NCI-H1436 (cell line): Measurements from ENCODE around the gene CMIP.

Experiments
- DNase-seq: peaks from one replicate; lab custom pipeline; 2025; lab: John Stamatoyannopoulos, UW

Gene CMIP

DNA sequence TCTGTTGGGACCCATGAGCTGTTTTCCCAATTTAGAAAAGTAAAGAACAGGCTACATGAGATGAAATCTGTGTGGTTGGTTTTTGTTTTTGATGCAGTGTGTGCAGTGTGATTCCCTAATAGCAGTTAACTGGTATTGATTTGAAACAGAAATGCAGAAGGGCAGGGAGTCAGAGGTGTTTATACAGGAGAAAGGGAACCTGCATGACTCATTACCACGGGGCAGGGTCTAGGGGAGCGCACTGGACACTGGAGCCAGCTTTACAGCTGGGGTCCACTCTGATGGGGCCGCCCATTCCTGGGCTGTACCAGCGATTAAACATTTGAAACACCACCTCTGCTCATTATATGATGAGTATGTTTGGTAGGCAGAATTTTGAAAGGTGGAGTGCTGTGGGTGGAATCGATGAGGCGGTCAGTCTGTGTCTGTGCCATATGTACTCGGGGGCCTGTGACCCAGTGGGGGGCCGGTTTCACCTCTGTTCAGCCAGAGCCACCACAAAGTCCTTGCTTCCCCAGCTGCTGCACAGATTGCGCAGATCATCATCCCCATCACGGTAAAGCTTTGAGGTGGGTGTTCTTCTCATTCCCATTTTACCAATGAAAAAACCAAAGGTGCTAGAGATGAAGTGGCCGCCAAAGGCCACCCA, 142.5 kb downstream of the CMIP start:
- DNase-seq = no peak

DNA sequence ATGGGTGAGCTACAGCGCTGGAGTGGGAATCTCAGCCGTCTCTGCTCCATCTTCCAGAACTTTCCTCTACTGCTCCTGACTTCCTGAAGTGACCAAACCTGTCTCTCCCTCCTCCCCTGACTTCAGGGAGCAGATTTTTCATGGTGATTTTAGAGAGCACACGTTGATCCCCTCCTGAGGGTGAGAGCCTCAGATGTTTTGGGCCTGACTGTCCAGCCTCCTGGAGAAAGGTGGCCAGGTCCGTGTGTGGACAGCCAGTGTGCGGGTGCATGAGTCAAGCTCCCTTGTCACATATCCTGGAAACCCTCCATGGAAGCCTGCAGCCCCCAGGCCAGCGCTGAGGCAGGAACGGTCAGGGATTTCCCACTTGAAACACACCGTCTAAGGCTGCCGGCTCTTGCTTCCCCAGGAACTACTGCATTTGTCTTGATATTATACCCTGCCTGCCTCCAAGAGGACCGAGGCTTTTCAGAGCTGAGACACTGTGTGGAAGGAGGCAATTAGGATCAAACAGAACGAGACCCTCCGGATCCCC, 143.1 kb downstream of the CMIP start:
- no peak for DNase-seq

DNA sequence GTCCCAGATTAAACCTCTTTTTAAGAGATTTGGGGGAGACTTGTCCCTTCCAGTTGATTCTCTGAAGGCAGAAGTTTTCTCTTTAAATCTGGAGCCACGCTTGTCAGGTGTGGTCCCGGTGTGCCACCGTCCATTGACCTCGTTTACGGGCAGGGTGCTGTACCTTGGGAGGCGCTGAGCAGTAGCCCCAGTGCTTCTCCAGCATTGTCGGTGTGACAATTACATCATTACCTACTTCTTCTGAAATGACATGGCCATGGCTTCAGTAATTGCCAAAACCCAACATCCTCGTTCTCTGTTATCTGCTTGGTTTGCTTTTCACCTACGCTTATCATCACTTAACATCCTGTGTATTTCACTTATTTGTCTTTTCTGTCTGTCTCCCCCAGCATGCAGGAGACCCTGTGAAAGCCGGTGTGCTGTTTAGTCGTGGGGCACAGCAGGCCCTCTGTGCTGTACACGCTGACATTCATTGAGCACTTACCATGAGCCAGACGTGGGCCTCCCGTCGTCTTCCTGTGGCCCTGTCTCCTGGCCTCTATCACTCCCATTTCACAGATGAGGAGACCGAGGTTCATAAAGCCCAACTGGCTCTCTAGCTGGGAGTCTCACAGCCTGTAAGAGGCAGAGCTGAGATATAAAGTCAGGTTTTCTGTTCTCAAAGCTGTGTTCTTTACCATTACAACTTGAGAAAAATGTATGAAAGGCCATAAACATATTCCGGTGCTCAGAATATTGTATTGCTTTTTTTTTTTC, 143.9 kb downstream of the CMIP start:
- no peak for DNase-seq

DNA sequence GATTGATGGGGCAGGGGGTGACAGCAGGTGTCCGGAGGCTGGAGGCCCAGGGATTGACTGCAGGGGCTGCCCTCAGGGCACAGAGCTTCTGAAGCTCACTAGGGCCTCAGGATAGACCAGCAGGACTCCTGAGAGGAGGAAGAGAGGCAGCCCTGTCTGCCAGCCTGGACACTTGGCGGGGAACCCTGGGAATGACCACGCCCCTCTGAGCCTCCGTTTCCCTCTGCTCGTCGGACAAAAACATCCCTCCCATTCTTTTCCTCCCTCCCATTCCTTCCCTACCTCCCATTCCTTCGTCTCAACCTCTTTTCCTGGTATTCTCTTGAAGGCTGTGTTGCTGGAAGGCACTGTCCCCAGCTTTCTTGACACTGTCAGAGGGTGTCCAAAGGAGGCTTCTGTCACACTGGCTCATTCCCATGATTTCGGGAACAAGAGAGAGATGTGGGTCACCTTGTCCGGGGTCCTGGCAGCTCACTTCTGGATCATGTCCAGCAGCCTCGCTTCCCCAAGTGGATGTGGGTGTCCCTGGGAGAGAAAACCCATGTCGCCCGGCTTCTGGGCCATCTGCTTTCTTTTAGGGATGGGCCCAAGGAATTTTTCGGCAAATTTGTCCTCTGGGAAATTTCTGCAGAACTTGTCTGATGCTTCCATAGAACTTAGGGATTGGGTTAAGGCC, 145.5 kb downstream of the CMIP start:
- DNase-seq = no peak

DNA sequence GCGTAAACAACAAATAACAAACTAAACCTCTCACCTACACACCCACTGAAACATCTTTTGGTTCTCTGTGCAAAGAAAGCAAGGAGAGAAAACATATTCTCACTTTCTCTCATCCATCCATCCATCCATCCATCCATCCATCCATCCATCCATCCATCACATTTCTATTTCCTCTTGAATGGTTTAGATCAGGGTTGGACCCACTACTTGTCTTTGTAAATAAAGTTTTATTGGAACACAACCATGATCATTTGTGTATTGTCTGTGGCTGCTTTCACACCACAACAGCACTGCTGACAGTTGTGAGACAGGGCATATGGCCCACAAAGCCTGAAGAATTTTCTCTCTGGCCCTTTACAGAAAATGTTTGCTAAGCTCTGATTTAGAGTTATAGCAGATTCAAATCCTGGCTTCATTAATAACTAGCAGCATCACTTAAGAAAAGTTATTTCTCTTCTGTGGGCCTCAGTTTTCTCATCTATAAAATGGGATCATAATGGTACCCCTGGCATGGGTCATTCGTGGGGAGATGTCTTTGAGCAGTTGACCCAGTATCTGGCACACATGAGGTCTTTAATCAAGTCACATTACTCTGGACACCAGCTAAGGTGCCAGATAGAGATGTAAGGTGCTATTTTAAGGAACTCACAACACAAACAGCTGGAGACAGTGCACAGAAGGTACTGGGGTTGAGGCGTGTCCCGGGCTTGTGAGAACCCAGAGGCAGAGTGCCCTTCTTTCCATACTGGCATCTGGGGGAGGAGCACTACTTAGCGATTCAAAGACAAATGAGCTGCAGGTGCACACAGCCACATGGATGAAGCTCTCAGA, 146.3 kb downstream of the CMIP start:
- DNase-seq = no peak

DNA sequence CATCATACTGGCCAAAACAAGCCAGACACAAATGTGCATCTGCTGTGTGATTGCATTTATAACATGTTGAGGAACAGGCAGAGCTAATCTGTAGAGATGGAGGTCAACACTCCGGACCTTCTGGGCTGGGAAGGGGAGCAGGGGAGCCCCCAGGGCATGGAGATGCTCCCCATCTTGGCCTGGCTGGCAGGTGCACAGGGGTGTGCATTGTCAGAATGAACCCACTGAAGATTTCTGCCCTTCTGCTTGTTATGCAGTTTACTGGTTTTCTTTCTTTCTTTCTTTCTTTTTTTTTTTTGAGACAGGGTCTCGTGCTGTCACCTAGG, 146.9 kb downstream of the CMIP start:
- DNase-seq = no peak

DNA sequence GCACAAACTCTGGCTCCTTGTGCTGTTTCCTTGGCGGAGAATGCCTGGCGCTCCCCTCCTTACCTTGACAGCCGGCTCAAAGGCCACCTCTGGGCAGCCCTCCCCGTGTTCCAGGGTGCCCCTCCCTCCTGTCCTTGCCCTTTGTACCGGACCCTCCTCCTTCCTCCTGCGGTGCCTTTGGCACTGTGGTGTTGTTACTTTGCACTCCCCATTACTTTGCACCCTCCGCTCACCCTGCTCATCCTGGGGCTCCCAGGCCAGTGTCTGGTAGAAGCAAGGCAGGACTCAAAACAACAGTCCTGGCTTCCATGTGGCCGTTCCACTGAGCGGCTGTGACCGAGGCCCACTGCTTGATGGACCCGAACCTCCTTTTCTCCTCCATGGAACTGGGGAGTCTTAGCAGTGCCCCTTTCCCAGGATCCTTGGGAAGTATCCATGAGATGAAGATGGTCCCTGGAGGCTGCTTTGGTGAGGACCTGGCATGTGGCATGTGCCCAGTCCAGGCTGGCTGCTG, 147.8 kb downstream of the CMIP start:
- no peak for DNase-seq

DNA sequence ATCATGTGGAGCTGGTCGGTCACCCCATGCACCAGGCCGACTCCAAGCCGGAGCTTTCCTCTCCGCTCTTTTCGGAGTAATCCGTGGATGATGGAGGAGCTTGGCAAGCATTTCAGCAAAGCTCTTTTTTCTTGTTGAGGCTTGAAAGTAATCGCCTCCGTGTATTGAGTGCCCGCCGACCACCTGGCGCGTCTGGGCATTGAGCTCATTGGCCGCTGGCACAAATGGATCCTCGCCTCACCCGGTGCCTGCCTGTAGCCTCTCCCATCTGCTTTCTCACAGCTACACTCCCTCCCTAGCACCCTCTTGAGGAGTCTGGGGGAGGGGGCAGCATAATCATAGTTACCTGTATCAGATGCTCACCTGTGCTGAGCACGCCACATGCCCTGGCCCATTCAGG, 148.9 kb downstream of the CMIP start:
- peak; percentile 15 for DNase-seq

DNA sequence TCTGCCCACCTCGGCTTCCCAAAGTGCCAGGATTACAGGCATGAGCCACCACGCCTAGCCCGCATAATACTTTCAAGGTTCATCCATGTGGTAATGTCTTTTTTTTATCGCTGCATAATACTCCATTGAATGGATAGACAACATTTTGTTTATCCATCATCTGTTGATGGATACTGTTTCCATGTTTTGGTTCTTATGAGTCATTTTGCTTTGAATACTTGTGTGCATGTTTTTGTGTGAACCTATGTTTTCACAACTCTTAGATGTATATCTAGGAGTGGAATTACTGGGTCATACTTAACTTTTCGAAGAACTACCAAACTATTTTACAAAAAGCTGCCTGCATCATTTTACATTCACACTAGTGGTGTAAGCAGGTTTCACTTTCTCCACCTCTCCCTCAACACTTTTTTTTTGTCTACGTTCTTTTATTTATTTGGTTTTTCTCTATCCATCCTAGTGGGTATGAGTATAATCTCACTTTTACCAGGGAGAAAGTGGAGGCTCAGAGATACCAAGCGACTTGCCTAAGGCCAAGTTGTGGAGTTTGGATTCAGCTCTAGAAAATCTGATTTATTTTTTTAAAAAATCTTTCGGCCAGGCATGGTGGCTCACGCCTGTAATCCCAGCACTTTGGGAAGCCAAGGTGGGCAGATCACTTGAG, 151.2 kb downstream of the CMIP start:
- DNase-seq = no peak

DNA sequence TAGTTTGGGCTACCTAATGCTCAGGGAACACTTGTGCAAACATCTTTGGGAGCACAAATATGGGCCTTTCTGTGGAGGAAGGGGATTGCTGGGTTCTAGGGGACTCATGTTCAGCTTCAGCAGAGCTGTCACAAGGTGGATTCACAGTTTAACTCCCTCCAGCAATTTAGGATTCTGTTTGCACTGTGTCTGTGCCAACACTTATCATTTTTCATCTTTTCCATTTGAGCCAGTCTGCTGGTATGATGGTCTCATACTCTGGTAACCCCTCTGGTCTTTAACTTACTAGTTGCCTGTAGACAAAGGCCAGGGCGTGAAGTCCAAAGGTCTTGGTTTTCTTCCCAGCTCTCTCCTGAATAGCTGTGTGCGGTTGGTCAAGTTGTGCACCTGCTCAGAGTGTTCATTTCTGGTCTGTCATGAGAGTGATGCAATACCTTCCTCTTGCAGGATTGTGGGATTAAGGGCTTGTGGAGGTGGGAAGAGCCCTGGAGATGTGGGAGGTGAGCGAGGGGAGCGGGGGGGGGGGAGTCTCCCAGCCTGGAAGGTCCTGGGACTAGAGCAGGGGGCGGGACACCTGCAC, 152.6 kb downstream of the CMIP start:
- no peak for DNase-seq

DNA sequence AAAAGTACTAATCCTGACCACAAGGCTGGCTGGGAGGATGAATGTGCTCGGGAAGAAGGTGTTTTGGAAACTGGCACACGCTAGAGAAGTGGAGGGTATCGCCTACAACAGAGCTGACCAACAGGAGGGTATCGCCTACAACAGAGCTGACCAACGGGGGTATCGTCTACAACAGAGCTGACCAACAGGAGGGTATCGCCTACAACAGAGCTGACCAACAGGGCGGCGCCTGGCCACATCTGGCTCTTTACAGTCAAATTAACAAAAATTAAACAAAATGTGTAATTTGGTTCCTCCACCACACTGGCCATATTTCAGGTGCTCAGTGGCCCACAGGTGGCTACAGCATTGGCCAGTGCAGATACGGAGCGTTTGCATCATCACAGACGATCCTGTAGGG, 153.5 kb downstream of the CMIP start:
- DNase-seq = no peak

DNA sequence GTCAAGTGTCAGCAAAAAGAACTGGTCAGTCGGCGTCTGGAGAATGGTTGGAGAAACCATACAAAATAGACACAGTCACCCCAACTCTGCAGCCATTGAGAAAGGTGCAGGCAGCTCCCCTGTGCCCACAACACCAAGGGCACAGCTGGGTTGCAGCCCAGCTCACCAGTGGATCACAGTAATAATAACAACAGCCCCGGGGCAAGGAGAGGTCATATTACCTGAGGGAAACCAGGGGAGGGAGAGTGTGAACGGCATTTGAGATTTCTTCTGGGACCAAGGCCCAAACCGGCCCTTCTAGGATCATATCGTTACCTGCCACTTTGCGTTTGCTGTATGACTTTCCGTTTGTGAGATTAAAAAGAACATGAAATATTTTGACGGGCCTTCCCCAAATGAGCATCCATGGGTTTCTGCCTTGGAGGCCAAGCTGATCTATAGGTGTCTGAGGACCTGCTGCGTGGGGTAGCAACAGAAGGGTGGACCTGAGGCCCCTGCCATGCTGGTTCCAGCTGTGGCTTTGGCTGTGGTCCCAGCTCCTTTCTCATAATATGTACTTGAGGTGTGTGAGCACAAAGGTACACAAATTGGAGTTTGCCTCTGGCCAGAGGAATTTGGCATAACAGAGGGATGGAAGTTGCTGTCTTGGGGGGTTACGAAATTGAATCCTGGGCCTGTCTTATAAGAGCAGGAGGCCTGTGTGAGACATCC, 154.6 kb downstream of the CMIP start:
- DNase-seq = no peak

DNA sequence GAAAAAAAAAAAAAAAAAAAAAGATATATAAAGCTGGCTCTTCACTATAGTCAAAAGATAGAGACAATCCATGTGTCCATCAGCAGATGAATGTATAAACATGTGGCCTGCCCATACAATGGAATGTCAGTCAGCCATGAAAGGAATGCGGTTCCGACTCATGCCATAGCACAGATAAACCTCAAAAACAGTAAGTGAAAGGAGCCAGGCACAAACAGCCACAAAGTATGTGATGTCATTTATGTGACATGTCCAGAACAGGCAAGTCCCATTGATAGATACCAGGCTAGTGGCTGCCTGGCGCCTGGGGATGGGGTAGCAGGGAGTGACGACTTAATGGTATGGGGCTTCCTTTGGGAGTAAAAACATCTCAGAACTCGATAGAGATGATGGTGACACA, 155.7 kb downstream of the CMIP start:
- no peak for DNase-seq

DNA sequence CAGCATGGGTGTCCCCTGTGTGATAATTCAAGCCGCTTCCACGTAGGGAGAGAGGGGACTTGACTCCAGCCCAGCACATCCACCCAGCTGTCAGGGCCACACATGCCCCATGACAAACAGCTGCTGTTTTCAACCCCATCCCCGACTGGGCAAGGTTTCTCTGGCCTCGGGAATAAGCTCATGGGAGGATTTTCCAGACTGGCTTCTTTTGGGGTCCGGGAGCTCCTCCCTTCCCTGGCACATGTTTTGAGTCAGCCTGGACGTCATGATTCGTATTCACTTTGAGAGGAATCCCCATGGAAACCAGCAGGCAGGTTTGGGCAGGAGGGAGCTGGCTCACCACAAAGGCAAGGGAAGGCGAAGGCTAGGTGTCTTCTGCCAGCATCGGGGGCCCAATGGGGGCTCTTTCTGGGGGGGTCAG, 156.4 kb downstream of the CMIP start:
- DNase-seq = no peak

DNA sequence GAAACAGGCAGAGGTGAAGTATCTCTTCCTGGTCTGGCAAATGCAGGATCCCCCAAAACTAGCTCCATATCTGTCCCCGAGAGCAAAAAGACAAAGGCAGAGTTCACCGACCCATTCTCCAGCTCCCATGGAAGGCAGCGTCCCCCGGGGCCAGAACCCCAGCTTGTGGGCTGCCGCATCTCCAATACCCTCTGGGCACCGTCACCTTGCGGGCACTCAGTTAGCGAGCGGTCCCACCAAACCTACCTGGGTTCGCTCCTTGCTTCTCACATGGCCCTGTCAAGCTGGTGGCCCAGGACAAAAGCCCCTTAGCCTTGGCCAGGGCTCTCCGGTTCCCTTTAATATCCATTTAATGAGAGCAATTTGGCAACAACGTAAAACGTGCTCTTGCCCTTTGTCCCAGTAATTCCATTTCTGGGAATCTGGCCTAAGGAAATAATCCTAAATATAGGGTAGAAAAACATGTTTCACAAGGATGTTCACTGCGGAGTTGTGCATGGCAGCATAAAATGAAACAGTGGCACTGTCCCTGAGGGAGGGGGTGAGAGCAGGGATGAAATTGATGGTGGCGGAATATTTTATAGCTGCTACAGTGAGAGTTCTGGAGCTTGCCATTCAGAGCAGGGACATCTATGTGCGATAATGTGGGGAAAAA, 157.1 kb downstream of the CMIP start:
- no peak for DNase-seq

DNA sequence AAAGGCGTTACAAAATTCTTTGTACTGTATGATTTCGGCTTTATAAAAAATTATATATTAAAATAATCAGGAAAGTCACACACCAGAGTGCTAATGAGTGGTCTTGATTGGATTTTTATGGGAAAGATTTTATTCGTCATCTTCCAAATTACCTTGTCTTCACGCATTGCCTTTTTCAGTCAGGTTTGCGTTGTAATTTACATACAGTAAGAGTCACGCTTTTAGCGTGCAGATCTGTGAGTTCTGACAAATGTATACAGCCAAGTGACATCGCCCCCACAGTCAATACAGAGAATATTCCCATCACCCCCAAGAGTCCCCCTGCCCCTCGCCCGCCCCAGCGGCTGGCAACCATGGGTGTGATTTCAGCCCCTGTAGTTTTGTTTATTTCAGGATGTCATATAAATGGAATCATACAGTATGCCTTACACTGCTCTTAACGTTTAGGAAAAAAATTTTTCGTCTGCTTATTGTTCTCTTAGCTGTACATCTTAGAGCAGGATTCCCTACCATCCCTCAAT, 157.7 kb downstream of the CMIP start:
- no peak for DNase-seq

DNA sequence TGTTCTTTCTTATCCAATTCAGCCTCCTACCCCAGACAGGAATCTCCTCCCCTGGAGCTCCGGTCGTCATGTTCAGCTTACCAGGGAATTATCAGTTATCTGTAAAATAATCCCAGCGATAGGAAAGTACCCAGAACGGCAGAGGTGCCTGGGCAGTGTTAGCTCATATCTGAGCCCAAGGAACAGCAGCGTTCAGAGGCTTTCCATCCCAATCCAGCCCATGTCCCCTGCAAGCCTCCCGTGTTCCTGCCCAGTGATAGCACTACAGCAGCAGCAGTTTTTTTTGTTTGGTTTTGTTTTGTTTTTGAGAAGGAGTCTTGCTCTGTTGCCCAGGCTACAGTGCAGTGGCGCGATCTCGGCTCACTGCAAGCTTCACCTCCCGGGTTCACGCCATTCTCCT, 158.2 kb downstream of the CMIP start:
- no peak for DNase-seq

DNA sequence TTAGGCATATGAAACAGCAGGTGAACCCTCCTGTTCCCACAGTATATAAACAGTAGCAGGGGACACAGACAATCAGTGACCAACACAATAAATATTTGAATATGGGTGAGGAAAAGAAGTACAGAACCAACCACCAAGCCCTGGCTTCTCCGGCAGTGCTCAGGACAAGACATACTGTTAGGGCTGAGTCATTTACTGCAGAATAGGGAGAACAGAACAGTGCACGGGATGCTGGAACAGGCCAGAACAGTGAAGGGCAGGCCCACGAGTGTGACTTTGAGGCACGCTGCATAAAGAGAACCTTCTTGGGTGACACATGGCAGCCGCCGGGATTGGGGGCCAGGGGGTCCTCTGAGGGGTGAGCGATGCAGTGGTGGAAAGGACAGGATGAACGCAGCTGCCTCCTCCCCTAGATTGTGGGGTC, 160.4 kb downstream of the CMIP start:
- no peak for DNase-seq

DNA sequence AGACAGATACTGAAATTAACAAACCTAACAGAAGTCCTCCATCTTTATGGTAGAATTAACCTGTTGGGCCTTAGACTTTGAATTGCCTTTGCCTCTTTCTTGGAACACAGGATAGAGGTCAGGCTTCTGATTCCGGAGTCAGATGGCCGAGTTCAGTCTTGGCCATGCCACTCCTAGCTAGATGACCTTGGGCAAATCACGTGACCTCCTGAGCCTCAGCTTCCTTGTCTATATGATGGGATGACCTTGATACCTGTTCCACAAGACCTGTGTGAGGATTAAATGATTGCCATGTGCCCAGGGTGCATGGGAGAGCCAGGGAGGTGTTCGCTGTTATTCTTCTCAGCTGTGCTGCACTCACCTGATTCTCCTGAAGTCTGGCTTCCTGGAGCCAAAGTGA, 161.4 kb downstream of the CMIP start:
- no peak for DNase-seq

DNA sequence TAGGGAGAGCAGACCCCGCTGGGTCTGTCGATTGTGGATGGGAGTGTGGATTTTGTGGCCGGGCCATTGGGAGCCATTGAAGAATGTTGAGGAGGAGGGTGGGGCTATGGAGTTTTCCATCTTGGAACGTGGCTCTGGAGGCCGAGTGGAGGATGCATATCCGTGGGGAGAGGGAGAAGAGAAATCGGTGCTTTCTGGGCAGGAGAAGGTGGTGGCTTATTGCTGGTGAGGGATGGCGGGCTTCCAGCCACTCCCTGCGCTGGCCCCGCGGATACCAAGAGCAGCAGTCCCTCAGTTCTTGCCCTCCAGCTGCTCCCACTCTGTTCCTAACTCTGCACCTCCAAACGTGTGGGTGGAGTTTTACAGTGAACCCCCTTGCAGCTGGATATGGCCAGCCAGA, 162.4 kb downstream of the CMIP start:
- no peak for DNase-seq
